PC-3 (cell line): ENCODE measurements around the gene ZSWIM4.

ENCODE experiments used
- CTCF ChIP-seq: fragments of 300-600 bp; sonication (generic); conservative IDR thresholded peaks from 2 replicates; pipeline ENCODE4 v1.5.1; 2017; ENCODE audit warnings: antibody characterized with exemption, low read depth, mild to moderate bottlenecking, low read length
- EZH2 ChIP-seq: fragments of 300-600 bp; sonication (generic); IDR thresholded peaks from one replicate; pipeline ENCODE4 v1.6.1; 2017; ENCODE audit warnings: antibody characterized with exemption, mild to moderate bottlenecking, low read length; ENCODE audit not compliant: unreplicated experiment
- EZH2phosphoT487 ChIP-seq: fragments of 300-600 bp; sonication (generic); IDR thresholded peaks from 2 replicates; pipeline ENCODE4 v1.6.1; 2018; ENCODE audit warnings: mild to moderate bottlenecking, antibody characterized with exemption, low read length, borderline replicate concordance

GRCh38 chr19:13812544-13812943 is 17.3 kb downstream of the ZSWIM4 start:
- TF ChIP-seq CTCF (no peak), EZH2 (no peak), EZH2phosphoT487 (no peak)
